Mesothelial cell of epicardium (in vitro differentiated cells): ENCODE data around the gene PCDHGA7. TPM values are rescaled to one million over a fixed set of nuclear protein-coding genes. Genes with fewer than 3 reads are reported as not detected.
"Not testable (repeated sequence)": the region's sequence is repeated elsewhere in the genome, so short reads cannot be mapped to it uniquely, and the experiment has no call there.

Experiments
- DNase-seq, 2 experiments: peaks; one replicate each; pipeline ENCODE4 v3.0.0; 2021; ENCODE audit warnings: low spot score in 2 of 2; ENCODE audit not compliant: unreplicated experiment in 2 of 2
- H3K27ac Mint-ChIP-seq: 2 replicates; pipeline ENCODE4 v1.8.0; 2021; ENCODE audit warnings: mixed read lengths
- H3K27me3 Mint-ChIP-seq: 2 replicates; pipeline ENCODE4 v1.8.0; 2021; ENCODE audit warnings: low read depth, mixed read lengths
- H3K36me3 Mint-ChIP-seq: 2 replicates; pipeline ENCODE4 v1.8.0; 2021; ENCODE audit warnings: mixed read lengths
- H3K4me1 Mint-ChIP-seq: 2 replicates; pipeline ENCODE4 v1.8.0; 2021; ENCODE audit warnings: mixed read lengths
- H3K4me3 Mint-ChIP-seq: 2 replicates; pipeline ENCODE4 v1.8.0; 2021; ENCODE audit warnings: mild to moderate bottlenecking, moderate library complexity, mixed read lengths
- H3K9me3 Mint-ChIP-seq: 2 replicates; pipeline ENCODE4 v1.8.0; 2021; ENCODE audit warnings: mixed read lengths
- CTCF ChIP-seq: fragments of 200-600 bp; sonication (generic); IDR thresholded peaks from one replicate; pipeline ENCODE4 v1.5.0; 2021; ENCODE audit warnings: antibody characterized with exemption; ENCODE audit not compliant: unreplicated experiment
- total RNA-seq: library from RNA; stranded (reverse); gene quantifications from 3 replicates; pipeline ENCODE4 v1.2.1, GENCODE V29; 2021

PCDHGA7 gene
- total RNA-seq, 1 donor from 2014 or later, result 0.38 TPM

- TF ChIP-seq CTCF, result no peak
- peaks cover 54% of the 10 kb centered on the region for H3K9me3 Mint-ChIP-seq
- no peaks in the 10 kb centered on the region for H3K27me3 Mint-ChIP-seq
- no peak for DNase-seq
- peaks cover 52% of the 10 kb centered on the region for H3K36me3 Mint-ChIP-seq
- H3K4me3 Mint-ChIP-seq, result no peak overlapping the region
- H3K27ac Mint-ChIP-seq, result no peak overlapping the region
- no peaks in the 10 kb centered on the region for H3K4me1 Mint-ChIP-seq
Observed at GRCh38 chr5:141393267-141393666, 10.7 kb downstream of the PCDHGA7 start.

GRCh38 chr5:141394401-141395187 is 12.1 kb downstream of the PCDHGA7 start:
- peaks cover 54% of the 10 kb centered on the region for H3K9me3 Mint-ChIP-seq
- not testable (repeated sequence) for DNase-seq, H3K4me1 Mint-ChIP-seq, H3K4me3 Mint-ChIP-seq, H3K27ac Mint-ChIP-seq, H3K27me3 Mint-ChIP-seq
- H3K36me3 Mint-ChIP-seq, result peaks cover 51% of the 10 kb centered on the region

GRCh38 chr5:141397756-141398551 is 15.4 kb downstream of the PCDHGA7 start, which contains the start of gene PCDHGB5:
Gene PCDHGB5 (plus strand): TSS chr5:141397947. CDS start chr5:141398128, 181 bp downstream.
- Mint-ChIP-seq H3K9me3 (peaks cover 49% of the 10 kb centered on the region), H3K36me3 (peaks cover 47% of the 10 kb centered on the region)
- not testable (repeated sequence) for H3K4me3 Mint-ChIP-seq, H3K27ac Mint-ChIP-seq, DNase-seq, H3K27me3 Mint-ChIP-seq, H3K4me1 Mint-ChIP-seq

- Mint-ChIP-seq H3K4me1 (no peaks in the 10 kb centered on the region), H3K27ac (no peak overlapping the region), H3K27me3 (no peaks in the 10 kb centered on the region), H3K4me3 (no peak overlapping the region), H3K36me3 (peaks cover 46% of the 10 kb centered on the region), H3K9me3 (peaks cover 50% of the 10 kb centered on the region)
- no peak for DNase-seq
- TF ChIP-seq CTCF, result no peak
Observed at GRCh38 chr5:141398608-141399007, 16.1 kb downstream of the PCDHGA7 start.

- Mint-ChIP-seq H3K27me3 (no peaks in the 10 kb centered on the region), H3K36me3 (peaks cover 48% of the 10 kb centered on the region), H3K4me1 (no peaks in the 10 kb centered on the region), H3K27ac (no peak overlapping the region), H3K9me3 (peaks cover 51% of the 10 kb centered on the region), H3K4me3 (no peak overlapping the region)
- DNase-seq, result no peak
- no peak for TF ChIP-seq CTCF
Observed at GRCh38 chr5:141399555-141400258, 17.2 kb downstream of the PCDHGA7 start.

- no peak for TF ChIP-seq CTCF
- Mint-ChIP-seq H3K4me1 (no peaks in the 10 kb centered on the region), H3K27ac (no peak within 1 kb of the TSS), H3K9me3 (peaks cover 48% of the 10 kb centered on the region), H3K4me3 (no peak within 1 kb of the TSS), H3K27me3 (no peaks in the 10 kb centered on the region), H3K36me3 (peaks cover 50% of the 10 kb centered on the region)
- DNase-seq, result no peak
Observed at GRCh38 chr5:141402553-141403243, 20.2 kb downstream of the PCDHGA7 start, which contains the start of gene PCDHGA9. Gene PCDHGA9 (plus strand): TSS chr5:141402778. CDS start chr5:141402953, 175 bp downstream.
